OCI-LY1 (cell line): ENCODE measurements around the gene SPO11.

Experiments
- CTCF ChIP-seq: fragments of 200-600 bp; sonication (generic), shearing (Covaris generic); IDR thresholded peaks from 2 replicates; pipeline ENCODE4 v1.5.1; 2017; ENCODE audit warnings: mild to moderate bottlenecking, antibody characterized with exemption, low read length, moderate library complexity, mixed read lengths
- EZH2 ChIP-seq: fragments of 200-600 bp; sonication (generic), shearing (Covaris generic); IDR thresholded peaks from 2 replicates; pipeline ENCODE4 v1.8.0; 2017; ENCODE audit warnings: borderline replicate concordance, mixed run types, mild to moderate bottlenecking, antibody characterized with exemption, low read length, moderate library complexity, mixed read lengths

- TF ChIP-seq CTCF (no peak), EZH2 (no peak)
Measured at GRCh38 chr20:57386762-57387161, 57.2 kb downstream of the SPO11 start.
